OCI-LY1 (cell line): ENCODE measurements around the gene RHBDF1.

Experiments
- CTCF ChIP-seq: fragments of 200-600 bp; sonication (generic), shearing (Covaris generic); IDR thresholded peaks from 2 replicates; pipeline ENCODE4 v1.5.1; 2017; ENCODE audit warnings: mild to moderate bottlenecking, antibody characterized with exemption, low read length, moderate library complexity, mixed read lengths
- EZH2 ChIP-seq: fragments of 200-600 bp; sonication (generic), shearing (Covaris generic); IDR thresholded peaks from 2 replicates; pipeline ENCODE4 v1.8.0; 2017; ENCODE audit warnings: borderline replicate concordance, mixed run types, mild to moderate bottlenecking, antibody characterized with exemption, low read length, moderate library complexity, mixed read lengths

GRCh38 chr16:75580-76501 is 3.4 kb upstream of the RHBDF1 start:
- TF ChIP-seq CTCF (no peak), EZH2 (no peak)
